GM12872 (cell line): ENCODE results near the gene TRMU.

ENCODE experiments used
- CTCF ChIP-seq: IDR thresholded peaks from 3 replicates; pipeline ENCODE4 v1.5.1; 2011; ENCODE audit warnings: low read depth, mild to moderate bottlenecking, low read length, moderate library complexity; ENCODE audit not compliant: insufficient read depth

The TRMU gene

GRCh38 chr22:46354993-46355305 is 19.4 kb downstream of the TRMU start:
- no peak for TF ChIP-seq CTCF

GRCh38 chr22:46355369-46355995 is 20.0 kb downstream of the TRMU start:
- peak; percentile 80 for TF ChIP-seq CTCF

GRCh38 chr22:46355996-46356471 is 20.5 kb downstream of the TRMU start:
- TF ChIP-seq CTCF, result no peak

- no peak for TF ChIP-seq CTCF
Measured at GRCh38 chr22:46356496-46357480, 21.3 kb downstream of the TRMU start.

GRCh38 chr22:46357711-46358520 is 22.4 kb downstream of the TRMU start:
- TF ChIP-seq CTCF, result no peak

GRCh38 chr22:46358766-46359165 is 23.3 kb downstream of the TRMU start:
- TF ChIP-seq CTCF, result no peak

- TF ChIP-seq CTCF, result no peak
Measured at GRCh38 chr22:46359362-46359761, 23.8 kb downstream of the TRMU start.
